NOMO-1 (cell line): Measurements from ENCODE around the gene OCRL.
"Not testable (repeated sequence)": the region's sequence is repeated elsewhere in the genome, so short reads cannot be mapped to it uniquely, and the experiment has no call there.

Experiments used
- DNase-seq, 2 experiments: peaks; one replicate each; lab custom pipeline; 2025; ENCODE audit not compliant: unreplicated experiment in 2 of 2; lab: John Stamatoyannopoulos, UW

OCRL gene

DNA sequence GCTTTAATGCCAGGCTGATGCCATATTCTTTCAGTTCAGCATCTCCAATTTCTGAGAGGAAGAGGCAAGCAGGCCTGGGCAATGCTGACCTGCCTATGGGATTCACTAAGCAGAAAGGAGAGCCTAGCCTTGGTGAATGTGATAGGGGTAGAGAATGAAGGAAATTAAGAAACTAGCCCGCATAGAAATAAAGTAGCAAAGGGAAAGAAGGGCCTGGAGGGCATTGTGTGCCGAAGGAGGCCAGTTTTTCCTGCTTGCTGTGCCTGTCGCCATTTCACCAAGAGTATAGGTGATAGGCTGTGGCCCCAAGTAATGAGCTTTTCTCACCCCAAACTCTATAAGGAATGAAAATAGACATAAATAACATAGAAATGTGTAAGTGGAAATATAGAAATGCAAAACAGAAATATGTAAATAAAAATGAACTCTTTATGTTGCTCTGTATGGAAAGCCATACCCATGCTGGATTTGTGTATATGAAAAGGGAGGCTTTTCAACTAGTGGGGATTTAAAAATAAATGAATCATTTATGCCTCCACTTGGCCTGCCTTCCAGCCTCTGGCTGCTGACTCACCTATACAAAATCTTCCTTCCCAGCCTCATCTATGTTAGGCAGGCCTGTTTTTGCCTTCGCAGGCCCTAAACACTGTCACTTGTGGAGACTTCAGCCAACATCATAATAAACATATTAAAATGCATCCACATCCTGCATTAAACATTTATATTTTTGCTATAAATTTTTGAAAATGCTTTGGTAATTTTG, 5.1 kb upstream of the OCRL start:
- DNase-seq: no peak

GRCh38 chrX:129540722-129541184, 694 bp downstream of the OCRL start:
- peak; percentile 28 to 46 for DNase-seq

- no peak for DNase-seq
Observed at GRCh38 chrX:129544780-129545179, 4.7 kb downstream of the OCRL start.

GRCh38 chrX:129545408-129545807, 5.3 kb downstream of the OCRL start:
- DNase-seq: no peak

DNA sequence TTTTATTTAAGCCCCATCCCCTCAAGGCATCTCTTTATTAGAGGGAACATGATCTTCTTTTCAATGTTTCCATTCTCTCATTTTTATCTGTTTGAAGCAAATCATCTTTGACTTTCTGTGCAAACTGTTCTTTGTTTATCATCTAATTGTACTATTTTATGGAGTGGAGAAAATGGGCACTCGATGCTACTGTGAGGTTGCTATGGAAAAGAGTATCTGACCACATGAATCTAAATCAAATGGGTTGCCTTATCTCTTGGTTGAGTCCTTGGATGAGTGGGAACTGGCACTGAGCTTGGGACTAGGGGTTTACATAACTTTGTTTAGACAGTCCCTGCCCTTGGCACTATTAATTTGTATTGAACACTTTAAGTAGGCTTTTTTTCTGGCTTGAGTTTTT, 9.1 kb downstream of the OCRL start:
- no peak for DNase-seq

- peak; percentile 66 to 82 for DNase-seq
Observed at GRCh38 chrX:129553619-129554288, 13.7 kb downstream of the OCRL start.

GRCh38 chrX:129554816-129555215, 14.8 kb downstream of the OCRL start:
- DNase-seq: not testable (repeated sequence)

DNA sequence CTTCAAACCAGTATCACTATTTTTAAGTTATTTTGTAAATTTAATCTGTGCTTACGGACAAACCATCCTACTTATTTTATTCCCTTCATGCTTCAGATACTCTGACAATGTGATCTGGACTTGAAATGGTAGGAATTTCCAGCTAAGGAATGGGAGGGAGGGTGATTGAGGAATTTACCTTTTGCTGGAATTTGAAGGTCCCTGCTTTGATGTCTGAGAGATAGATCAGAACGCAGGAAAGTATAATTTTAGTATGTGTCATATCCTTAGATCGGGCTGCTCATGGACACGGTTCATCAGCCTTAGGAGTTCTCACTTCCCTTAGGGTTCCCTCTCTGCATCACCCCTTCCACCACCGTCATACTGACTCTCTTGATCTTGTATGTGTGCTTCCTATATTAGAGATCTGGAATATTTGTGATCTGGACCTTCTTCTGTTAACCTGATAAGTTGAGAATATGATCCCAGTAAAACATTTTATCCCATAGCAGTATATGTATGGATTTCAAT, 16.8 kb downstream of the OCRL start:
- DNase-seq: no peak

DNA sequence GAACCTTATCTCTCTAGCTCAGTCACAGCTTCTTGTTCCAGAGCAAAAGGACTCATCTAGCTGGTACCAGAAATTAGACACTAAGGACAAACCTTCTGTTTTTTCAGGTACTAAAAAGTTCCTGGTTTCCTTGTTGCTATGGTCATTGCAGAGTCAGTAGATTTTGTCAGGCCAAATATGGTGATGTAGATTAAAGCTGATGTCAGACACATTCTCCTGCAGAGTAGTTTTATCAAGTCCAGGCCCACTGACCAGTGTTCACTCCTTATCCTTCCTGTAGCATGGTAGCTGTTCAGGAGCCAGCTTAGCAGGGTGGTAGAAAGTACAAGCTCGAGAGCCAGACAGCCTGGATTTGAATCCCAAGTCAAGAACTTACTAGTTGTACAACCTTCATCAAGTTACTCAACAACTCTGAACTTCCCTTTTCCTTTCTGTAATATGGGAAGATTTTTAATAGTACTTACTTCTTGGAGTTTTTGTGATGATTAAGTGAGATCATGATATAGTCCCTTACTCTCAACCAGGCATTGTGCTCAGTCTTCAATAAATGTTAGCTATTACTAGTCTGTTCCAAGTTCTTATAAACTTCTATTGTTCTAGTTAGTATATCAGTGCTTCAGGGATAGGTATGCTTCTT, 17.9 kb downstream of the OCRL start:
- no peak for DNase-seq

DNA sequence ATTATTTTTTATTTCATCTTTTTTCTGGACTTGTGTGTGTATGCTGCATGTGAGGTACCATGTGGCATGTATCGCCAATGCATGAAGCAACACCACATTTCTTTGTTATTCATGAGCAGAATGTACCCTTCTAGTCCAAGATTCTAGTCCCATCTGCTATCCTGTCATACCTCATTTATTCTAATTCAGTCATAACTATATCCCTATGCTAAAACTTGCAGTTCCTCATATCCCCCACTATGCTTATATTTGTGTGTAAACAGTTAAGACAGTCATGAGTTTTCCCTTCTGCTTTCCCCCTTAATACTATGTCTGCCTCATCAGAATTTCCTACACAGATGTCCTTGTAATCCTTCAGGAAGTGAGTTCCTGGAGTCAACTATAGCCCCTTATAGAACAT, 19.7 kb downstream of the OCRL start:
- no peak for DNase-seq

DNA sequence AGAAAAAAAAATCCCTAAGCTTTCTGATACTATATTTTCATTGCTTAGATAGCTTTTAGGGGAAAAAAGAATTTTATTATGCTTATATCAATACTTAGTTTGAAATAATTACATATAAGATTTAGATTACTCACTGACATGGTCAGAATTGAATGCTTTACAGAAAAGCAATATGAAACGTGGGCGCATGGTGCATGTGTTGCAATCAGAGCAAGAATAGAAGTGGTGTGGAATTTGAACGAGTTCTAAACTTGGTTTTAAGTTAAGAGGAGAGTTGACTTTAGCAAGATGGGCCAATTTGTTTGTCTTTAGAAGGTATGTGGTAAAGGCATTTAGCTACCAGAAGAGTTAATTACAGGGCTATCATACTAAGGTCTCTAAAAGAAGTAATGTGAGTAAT, 21.4 kb downstream of the OCRL start:
- no peak for DNase-seq

- not testable (repeated sequence) for DNase-seq
Observed at GRCh38 chrX:129564345-129564744, 24.3 kb downstream of the OCRL start.

- no peak for DNase-seq
Observed at GRCh38 chrX:129565046-129565650, 25.1 kb downstream of the OCRL start.

GRCh38 chrX:129566073-129566472, 26.0 kb downstream of the OCRL start:
- DNase-seq: no peak

DNA sequence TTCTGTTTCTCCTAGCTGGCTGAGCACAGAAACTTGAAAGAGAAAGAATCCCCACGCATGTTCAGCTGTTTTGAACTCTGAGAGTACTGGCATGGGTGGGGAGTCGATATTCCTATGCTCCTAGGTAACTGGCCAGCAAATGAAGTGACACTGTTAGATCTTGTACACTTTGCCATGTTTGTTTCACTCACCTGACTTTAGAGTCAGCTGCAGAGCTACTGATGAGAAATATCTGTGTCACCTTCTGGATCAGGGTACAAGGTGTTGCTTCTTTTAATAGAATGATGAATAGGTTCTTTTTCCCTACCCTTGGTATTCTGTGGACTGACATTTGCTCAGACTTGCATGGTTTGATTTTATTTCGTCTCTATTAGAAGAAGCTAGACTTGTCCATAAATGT, 28.3 kb downstream of the OCRL start:
- DNase-seq: no peak

- DNase-seq: no peak
Observed at GRCh38 chrX:129572422-129572821, 32.4 kb downstream of the OCRL start.

- DNase-seq: not testable (repeated sequence)
Observed at GRCh38 chrX:129573652-129574051, 33.6 kb downstream of the OCRL start.

DNA sequence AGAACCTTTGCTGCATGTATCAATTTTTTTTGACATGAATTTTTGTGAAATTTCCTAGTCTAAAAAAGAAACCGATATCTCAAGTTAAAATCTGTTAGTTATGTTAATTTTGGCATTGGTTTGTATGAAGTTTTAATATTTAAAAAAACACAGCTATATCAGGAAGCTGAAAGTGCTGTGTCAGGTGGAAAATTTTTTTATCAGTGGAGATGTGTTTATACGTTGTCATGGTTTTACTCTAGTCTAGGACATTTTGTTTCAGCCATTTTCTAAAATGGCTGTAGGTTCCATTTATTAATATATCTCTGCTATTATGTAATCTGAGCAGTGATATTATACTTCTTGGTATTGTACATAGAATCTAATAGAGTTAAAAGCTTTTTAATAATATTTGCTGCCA, 34.2 kb downstream of the OCRL start:
- no peak for DNase-seq

DNA sequence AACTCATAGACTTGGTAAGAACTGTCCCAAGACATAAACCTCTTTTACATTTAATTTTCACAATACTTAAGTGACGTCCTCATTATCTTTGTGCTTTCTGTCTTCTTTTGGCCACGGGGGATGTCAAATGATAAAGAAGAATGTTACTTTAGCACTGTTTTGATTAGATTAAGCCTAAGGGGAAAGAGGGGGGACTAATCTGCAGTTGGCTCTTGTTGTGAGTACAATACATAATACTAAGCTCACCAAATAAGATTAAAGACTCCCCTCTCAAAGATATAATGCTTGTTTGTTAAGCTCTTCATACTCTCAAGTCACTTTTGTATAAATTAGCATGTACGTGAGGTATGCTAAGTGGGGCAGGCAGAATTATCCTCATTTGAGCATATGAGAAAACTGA, 36.5 kb downstream of the OCRL start:
- no peak for DNase-seq

DNA sequence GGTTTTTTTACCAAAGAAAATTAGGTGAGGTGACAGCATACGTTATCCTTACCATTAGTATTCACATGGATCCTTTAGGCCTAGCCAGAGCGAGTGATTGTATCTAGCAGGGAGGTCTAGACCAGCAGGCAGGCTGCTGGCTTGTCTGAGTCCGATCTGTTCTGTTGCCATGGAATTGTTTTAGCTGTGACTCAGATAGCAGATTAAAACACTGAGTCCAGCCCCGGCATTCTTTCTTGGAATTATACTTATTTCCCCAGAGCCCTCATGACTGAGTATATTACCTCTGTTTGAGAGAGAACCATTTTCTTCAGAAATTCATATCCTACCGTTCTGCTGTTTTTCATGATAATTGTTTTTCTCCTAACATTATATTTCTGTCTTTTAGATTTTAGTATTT, 37.4 kb downstream of the OCRL start:
- DNase-seq: no peak

- DNase-seq: no peak
Observed at GRCh38 chrX:129577877-129578276, 37.8 kb downstream of the OCRL start.
